Osteocyte (in vitro differentiated cells): ENCODE results near the gene CPSF6. TPM values are rescaled to one million over a fixed set of nuclear protein-coding genes. Genes with fewer than 3 reads are reported as not detected.

Experiments used
- DNase-seq: peaks from one replicate; pipeline ENCODE4 v3.0.0; 2021; ENCODE audit warnings: mixed read lengths; ENCODE audit not compliant: unreplicated experiment; ENCODE audit errors: extremely low spot score
- H3K27ac Mint-ChIP-seq: one replicate; pipeline ENCODE4 v1.8.0; 2021; ENCODE audit warnings: mild to moderate bottlenecking, mixed read lengths; ENCODE audit not compliant: unreplicated experiment
- H3K27me3 Mint-ChIP-seq: one replicate; pipeline ENCODE4 v1.8.0; 2021; ENCODE audit warnings: mixed read lengths; ENCODE audit not compliant: unreplicated experiment
- H3K36me3 Mint-ChIP-seq: one replicate; pipeline ENCODE4 v1.8.0; 2021; ENCODE audit warnings: mixed read lengths; ENCODE audit not compliant: unreplicated experiment
- H3K4me1 Mint-ChIP-seq: one replicate; pipeline ENCODE4 v1.8.0; 2021; ENCODE audit warnings: mixed read lengths; ENCODE audit not compliant: unreplicated experiment
- H3K4me3 Mint-ChIP-seq: one replicate; pipeline ENCODE4 v1.8.0; 2021; ENCODE audit warnings: mild to moderate bottlenecking, moderate library complexity, mixed read lengths; ENCODE audit not compliant: unreplicated experiment
- H3K9me3 Mint-ChIP-seq: one replicate; pipeline ENCODE4 v1.8.0; 2021; ENCODE audit warnings: mixed read lengths; ENCODE audit not compliant: unreplicated experiment
- total RNA-seq: library from RNA; stranded (reverse); gene quantifications from 2 replicates; pipeline ENCODE4 v1.2.1, GENCODE V29; 2021
- TF ChIP-seq, protein P1 (sequence below): fragments of 200-600 bp; sonication (generic); IDR thresholded peaks from 2 replicates; pipeline ENCODE4 v1.5.0; 2021; ENCODE audit warnings: antibody characterized with exemption, mild to moderate bottlenecking, moderate library complexity

The CPSF6 gene
- total RNA-seq, 1 donor from 2014 or later = 70.2 TPM

DNA sequence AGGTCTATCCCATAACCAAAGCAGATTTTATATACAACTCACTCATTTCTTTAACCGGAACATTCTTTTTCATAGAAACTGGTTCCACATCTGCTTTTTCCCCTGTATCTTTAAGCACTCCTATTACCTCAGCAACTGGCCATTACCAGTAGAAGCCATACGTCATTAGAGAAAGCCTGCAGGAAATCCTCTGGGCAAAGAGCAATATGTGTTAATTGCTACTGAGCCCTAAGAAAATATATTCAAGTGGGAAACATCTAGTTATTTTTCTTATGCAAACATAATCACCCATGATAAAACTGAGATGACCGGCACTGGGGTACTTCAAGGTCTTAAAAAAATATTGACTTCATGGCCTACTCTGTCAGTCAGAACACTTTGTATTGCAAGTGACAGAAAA, 28.2 kb upstream of the CPSF6 start:
- TF ChIP-seq, protein P1, sequence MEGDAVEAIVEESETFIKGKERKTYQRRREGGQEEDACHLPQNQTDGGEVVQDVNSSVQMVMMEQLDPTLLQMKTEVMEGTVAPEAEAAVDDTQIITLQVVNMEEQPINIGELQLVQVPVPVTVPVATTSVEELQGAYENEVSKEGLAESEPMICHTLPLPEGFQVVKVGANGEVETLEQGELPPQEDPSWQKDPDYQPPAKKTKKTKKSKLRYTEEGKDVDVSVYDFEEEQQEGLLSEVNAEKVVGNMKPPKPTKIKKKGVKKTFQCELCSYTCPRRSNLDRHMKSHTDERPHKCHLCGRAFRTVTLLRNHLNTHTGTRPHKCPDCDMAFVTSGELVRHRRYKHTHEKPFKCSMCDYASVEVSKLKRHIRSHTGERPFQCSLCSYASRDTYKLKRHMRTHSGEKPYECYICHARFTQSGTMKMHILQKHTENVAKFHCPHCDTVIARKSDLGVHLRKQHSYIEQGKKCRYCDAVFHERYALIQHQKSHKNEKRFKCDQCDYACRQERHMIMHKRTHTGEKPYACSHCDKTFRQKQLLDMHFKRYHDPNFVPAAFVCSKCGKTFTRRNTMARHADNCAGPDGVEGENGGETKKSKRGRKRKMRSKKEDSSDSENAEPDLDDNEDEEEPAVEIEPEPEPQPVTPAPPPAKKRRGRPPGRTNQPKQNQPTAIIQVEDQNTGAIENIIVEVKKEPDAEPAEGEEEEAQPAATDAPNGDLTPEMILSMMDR = no peak
- no peaks in the 10 kb centered on the region for H3K36me3 Mint-ChIP-seq
- peaks cover 30% of the 10 kb centered on the region for H3K27me3 Mint-ChIP-seq
- no peak overlapping the region for H3K4me3 Mint-ChIP-seq
- H3K27ac Mint-ChIP-seq = no peak overlapping the region
- no peak for DNase-seq
- no peaks in the 10 kb centered on the region for H3K9me3 Mint-ChIP-seq
- no peaks in the 10 kb centered on the region for H3K4me1 Mint-ChIP-seq

GRCh38 chr12:69214169-69214568, 25.2 kb upstream of the CPSF6 start:
- DNase-seq = no peak
- H3K4me1 Mint-ChIP-seq = no peaks in the 10 kb centered on the region
- H3K4me3 Mint-ChIP-seq = no peak overlapping the region
- TF ChIP-seq, protein P1 = no peak
- no peak overlapping the region for H3K27ac Mint-ChIP-seq
- H3K36me3 Mint-ChIP-seq = no peaks in the 10 kb centered on the region
- H3K27me3 Mint-ChIP-seq = peaks cover 34% of the 10 kb centered on the region
- H3K9me3 Mint-ChIP-seq = no peaks in the 10 kb centered on the region

- H3K27ac Mint-ChIP-seq = no peak overlapping the region
- H3K9me3 Mint-ChIP-seq = no peaks in the 10 kb centered on the region
- H3K4me3 Mint-ChIP-seq = no peak overlapping the region
- H3K4me1 Mint-ChIP-seq = no peaks in the 10 kb centered on the region
- no peak for DNase-seq
- no peaks in the 10 kb centered on the region for H3K36me3 Mint-ChIP-seq
- TF ChIP-seq, protein P1 = no peak
- H3K27me3 Mint-ChIP-seq = peaks cover 34% of the 10 kb centered on the region
Measured at GRCh38 chr12:69225251-69225910, 14.0 kb upstream of the CPSF6 start.

DNA sequence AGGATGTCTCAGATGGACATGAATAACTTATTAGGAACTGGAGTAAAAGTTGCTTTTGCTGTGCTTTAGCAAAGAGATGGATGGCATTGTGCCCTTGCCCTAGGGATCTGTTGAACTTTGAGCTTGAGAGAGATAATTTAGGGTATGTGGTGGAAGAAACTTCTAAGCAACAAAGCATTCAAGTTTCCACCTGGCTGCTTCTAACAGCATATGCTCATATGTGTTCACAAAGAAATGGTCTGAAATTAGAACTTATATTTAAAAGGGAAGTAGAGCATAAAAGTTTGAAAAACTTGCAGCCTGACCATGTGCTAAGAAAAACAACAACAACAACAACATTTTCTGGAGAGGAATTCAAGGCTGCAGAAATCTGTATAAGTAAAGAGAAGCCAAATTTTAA, 7.9 kb upstream of the CPSF6 start:
- no peaks in the 10 kb centered on the region for H3K4me1 Mint-ChIP-seq
- H3K9me3 Mint-ChIP-seq = peaks cover 9% of the 10 kb centered on the region
- H3K27ac Mint-ChIP-seq = no peak overlapping the region
- peaks cover 28% of the 10 kb centered on the region for H3K27me3 Mint-ChIP-seq
- no peak for DNase-seq
- H3K36me3 Mint-ChIP-seq = no peaks in the 10 kb centered on the region
- no peak overlapping the region for H3K4me3 Mint-ChIP-seq
- TF ChIP-seq, protein P1 = no peak

DNA sequence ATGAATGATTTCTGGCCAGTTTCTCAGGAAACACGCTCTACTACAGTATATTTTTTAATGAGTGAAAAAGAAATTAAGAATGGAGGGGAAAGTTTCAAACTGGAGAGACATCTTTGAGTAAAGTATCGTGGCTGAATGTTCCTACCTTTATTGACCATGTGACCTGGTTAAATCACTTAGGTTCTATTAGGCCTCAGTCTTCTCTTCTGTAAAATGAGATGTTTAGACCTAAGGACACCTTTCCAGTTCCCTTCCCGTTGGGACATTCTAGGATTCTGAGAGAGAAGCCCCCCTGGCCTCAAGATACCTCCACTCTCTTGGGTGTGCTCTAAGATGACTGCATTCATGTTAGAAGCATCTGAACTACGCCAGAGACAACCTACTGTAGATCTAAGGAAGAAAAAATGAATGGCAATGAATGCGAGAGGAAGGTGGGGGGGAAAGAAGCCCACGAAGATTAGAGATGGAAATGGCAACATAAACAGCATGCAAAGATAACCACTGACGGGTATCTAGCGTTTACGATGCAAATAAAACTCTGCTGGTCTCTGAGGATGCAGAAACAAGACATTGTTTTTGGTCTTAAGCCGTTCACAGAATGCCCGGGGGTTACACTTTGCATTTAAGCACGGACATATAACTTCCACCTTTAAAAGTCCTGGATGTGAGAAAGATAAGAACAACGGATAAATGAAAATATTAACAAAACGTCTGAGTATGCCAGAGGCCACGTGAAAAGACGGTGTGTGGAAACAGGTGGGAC, 599 bp upstream of the CPSF6 start:
- Mint-ChIP-seq H3K27ac (peak overlapping the region; percentile 85), H3K4me3 (peak overlapping the region; percentile 74), H3K4me1 (peaks cover 34% of the 10 kb centered on the region), H3K36me3 (no peaks in the 10 kb centered on the region), H3K27me3 (peaks cover 1% of the 10 kb centered on the region), H3K9me3 (no peaks in the 10 kb centered on the region)
- TF ChIP-seq, protein P1 = no peak
- DNase-seq = no peak
